ENCODE measurements around the gene RNF227.

- TF ChIP-seq GATA2 (IDR thresholded peaks at IDR 0.05; ENCODE audit: low read depth, low read length) (no peak), GATA3 (IDR thresholded peaks at IDR 0.05; ENCODE audit: low read depth, low read length) (no peak)
These were observed 32.2 kb downstream of the RNF227 start for GRCh38 chr17:7883781-7884386.
